Heart left ventricle (tissue), 16 donors: ENCODE data around the gene TOPORS. TPM values are rescaled to one million over a fixed set of nuclear protein-coding genes. Genes with fewer than 3 reads are reported as not detected.

Experiments used
- ATAC-seq, 4 donors: fragments of 200-7000 bp; cut with Tn5 transposase; one replicate each; pipeline ENCODE4 v1.9.1; 2020 to 2022; ENCODE audit warnings: moderate library complexity in 4 of 4, mild to moderate bottlenecking in 3 of 4, moderate number of reproducible peaks in 1 of 4
- DNase-seq, 5 donors: peaks; one replicate each; pipeline ENCODE4 v3.0.0-alpha.2; 2020
- H3K27ac ChIP-seq, 12 donors: fragments of 200-600 bp; sonication (generic) in 4 of 12; one replicate each; pipeline versions ENCODE4 v1.5.0 to v1.8.0; 2016 to 2022; ENCODE audit warnings: mild to moderate bottlenecking in 2 of 12
- H3K27me3 ChIP-seq, 9 donors: fragments of 200-600 bp; sonication (generic) in 2 of 9; one replicate each; pipeline versions ENCODE4 v1.5.1 to v1.8.0; 2016 to 2022; ENCODE audit warnings: mild to moderate bottlenecking in 3 of 9
- H3K36me3 ChIP-seq, 9 donors: fragments of 200-600 bp; sonication (generic) in 2 of 9; one replicate each; pipeline versions ENCODE4 v1.5.0 to v1.8.0; 2018 to 2022; ENCODE audit warnings: mild to moderate bottlenecking in 2 of 9
- H3K4me1 ChIP-seq, 12 donors: fragments of 200-600 bp; sonication (generic) in 4 of 12; one replicate each; pipeline versions ENCODE4 v1.5.0 to v1.8.0; 2016 to 2022; ENCODE audit warnings: mild to moderate bottlenecking in 3 of 12
- H3K4me3 ChIP-seq, 12 donors: fragments of 200-600 bp; sonication (generic) in 4 of 12; one replicate each; pipeline versions ENCODE4 v1.5.0 to v1.8.0; 2017 to 2022; ENCODE audit warnings: mild to moderate bottlenecking in 9 of 12, moderate library complexity in 4 of 12
- H3K9me3 ChIP-seq, 12 donors: fragments of 200-600 bp; sonication (generic) in 4 of 12; one replicate each; pipeline versions ENCODE4 v1.5.0 to v1.8.0; 2016 to 2022; ENCODE audit warnings: mild to moderate bottlenecking in 1 of 12
- POLR2A ChIP-seq, 2 donors: fragments of 450-650 bp; IDR thresholded peaks; one replicate each; pipeline ENCODE4 v1.6.1; 2017; ENCODE audit warnings: antibody characterized with exemption in 2 of 2, mild to moderate bottlenecking in 2 of 2, moderate library complexity in 2 of 2
- WGBS, 4 donors: extraction: QIAGEN DNeasy Blood & Tissue Kit in 2 of 4; methylation state at CpG; one replicate each; pipeline versions ENCODE4 v1.1.5 to v1.1.7; 2013 to 2018; 5-methylcytosine and 5-hydroxymethylcytosine counted together
- intact Hi-C, 10 donors: fragments of 100-400 bp; cut with DNase I; formaldehyde crosslinking; loops; one replicate each; pipeline versions ENCODE4 v1.11.1 to v1.14.2; 2022
- polyA plus RNA-seq, 2 donors: library from polyadenylated mRNA; stranded (reverse); fragments of 200-250 nt; gene quantifications; one replicate each; pipeline ENCODE4 v1.2.3, GENCODE V29; 2013
- total RNA-seq, 9 donors: library from RNA; depleted of rRNA in 2 of 9; stranded (reverse); fragments of >200 nt in 2 of 9; fragmentation: NEBNext Ultra II Directional in 3 of 9; extraction: Animal tissue kit (Norgen Biotek cat#: 25700) in 3 of 9; gene quantifications; one replicate each; pipeline versions ENCODE4 v1.1.0 to v1.2.4, GENCODE V29; 2016 to 2023
- TF ChIP-seq, protein P1 (sequence below), 12 donors: fragments of 200-600 bp; sonication (generic) in 4 of 12; IDR thresholded peaks; one replicate each; pipeline versions ENCODE4 v1.5.0 to v1.8.0; 2018 to 2022; ENCODE audit warnings: antibody characterized with exemption in 12 of 12, mild to moderate bottlenecking in 5 of 12
- donor health status: ischemic (EF 13 %, LVEDD 7.1; RV severe dilation, severe dysfunction).
- donor health status: healthy with polysubstance abuse.
- donor health status: DM: no; HTN: yes; CAD: no.
- donor health status: DM: no; HTN: no; CAD: no.
- donor health status: ischemic (EF 25% LVEDD 6.9; RV normal size, moderate dysfunction).
- donor health status: ischemic (EF 25% LVEDD 5.7; RV mildly dilated, moderate dysfunction).
- donor health status: healthy.
- donor health status: DM: yes; HTN: yes; CAD: no.
- donor health status: ischemic (EF 35%, LVEDD 5.7; RV mildly dilated, moderate dysfunction).
- donor health status: nonischemic (EF 11% LVEDD 7.7; RV severe dilation, severe dysfunction).
- donor health status: DM: yes; HTN: yes; CAD: no.
- donor health status: PGD.
- donor health status: ischemic (EF 29% LVEDD 5.4; RV normal size, mild dysfunction).
- donor health status: nonischemic (EF 23%, LVEDD 6.1; RV moderate dilation, normal function).

The TOPORS gene
- total and polyA plus RNA-seq, 11 donors, result 4.1 to 11.1 (median 9.4) TPM

DNA sequence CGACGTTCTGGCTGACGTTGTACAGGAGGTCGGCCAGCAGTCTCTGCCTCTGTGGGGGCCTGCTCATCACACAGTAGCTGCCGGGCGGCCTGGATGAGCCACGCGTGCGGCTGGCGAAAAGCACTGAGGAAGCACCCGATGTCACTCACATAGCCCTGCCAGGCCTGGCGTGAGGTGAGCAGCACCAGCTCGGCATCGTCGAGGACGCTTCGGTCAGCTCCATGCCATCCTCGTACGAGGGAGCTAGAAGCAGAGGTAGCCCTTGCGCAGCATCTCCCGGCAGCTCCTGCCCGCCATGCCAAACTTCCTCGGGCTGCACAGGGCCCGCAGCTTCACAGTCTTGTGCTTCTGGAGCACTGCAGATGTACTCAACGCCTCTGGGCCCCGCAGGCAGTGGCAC, 14.4 kb upstream of the TOPORS start:
- Histone ChIP-seq H3K4me3 (no peak overlapping the region), H3K27ac (no peak overlapping the region), H3K36me3 (peaks cover 0 to 70% (median 51%) of the 10 kb centered on the region in 9 donors), H3K27me3 (no peaks in the 10 kb centered on the region), H3K9me3 (no peaks in the 10 kb centered on the region), H3K4me1 (peaks cover 0 to 24% (median 13%) of the 10 kb centered on the region in 12 donors)
- TF ChIP-seq, protein P1, sequence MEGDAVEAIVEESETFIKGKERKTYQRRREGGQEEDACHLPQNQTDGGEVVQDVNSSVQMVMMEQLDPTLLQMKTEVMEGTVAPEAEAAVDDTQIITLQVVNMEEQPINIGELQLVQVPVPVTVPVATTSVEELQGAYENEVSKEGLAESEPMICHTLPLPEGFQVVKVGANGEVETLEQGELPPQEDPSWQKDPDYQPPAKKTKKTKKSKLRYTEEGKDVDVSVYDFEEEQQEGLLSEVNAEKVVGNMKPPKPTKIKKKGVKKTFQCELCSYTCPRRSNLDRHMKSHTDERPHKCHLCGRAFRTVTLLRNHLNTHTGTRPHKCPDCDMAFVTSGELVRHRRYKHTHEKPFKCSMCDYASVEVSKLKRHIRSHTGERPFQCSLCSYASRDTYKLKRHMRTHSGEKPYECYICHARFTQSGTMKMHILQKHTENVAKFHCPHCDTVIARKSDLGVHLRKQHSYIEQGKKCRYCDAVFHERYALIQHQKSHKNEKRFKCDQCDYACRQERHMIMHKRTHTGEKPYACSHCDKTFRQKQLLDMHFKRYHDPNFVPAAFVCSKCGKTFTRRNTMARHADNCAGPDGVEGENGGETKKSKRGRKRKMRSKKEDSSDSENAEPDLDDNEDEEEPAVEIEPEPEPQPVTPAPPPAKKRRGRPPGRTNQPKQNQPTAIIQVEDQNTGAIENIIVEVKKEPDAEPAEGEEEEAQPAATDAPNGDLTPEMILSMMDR (IDR thresholded peaks at IDR 0.05), result no peak
- TF ChIP-seq POLR2A (IDR thresholded peaks at IDR 0.05), result no peak
- peak in 1 of 4 donors; percentile 41 for ATAC-seq
- intact Hi-C loops, result loop anchor here in 1 of 10 donors (10.0 kb wide), 1 partner anchor 62 kb away; no protein-coding TSS in a partner anchor
- 92 to 94% (median 93%) methylated on average over 21 to 26 of the region's 26 CpGs for WGBS, 4 donors
- DNase-seq, result no peak

- no peak overlapping the region for H3K4me3 ChIP-seq
- no peak for TF ChIP-seq POLR2A (IDR thresholded peaks at IDR 0.05)
- TF ChIP-seq, protein P1 (IDR thresholded peaks at IDR 0.05), result no peak
- no peaks in the 10 kb centered on the region for H3K27me3 ChIP-seq
- no peaks in the 10 kb centered on the region for H3K9me3 ChIP-seq
- H3K4me1 ChIP-seq, result peaks cover 0 to 16% (median 6%) of the 10 kb centered on the region in 12 donors
- peaks cover 0 to 69% (median 51%) of the 10 kb centered on the region in 9 donors for H3K36me3 ChIP-seq
- H3K27ac ChIP-seq, result no peak overlapping the region
- no peak for ATAC-seq
- DNase-seq, result no peak
- WGBS, 4 donors, result 94 to 95% (median 94%) methylated on average over 6 of the region's 6 CpGs
- intact Hi-C loops, result loop anchor here in 1 of 10 donors (10.0 kb wide), 1 partner anchor 61 kb away; no protein-coding TSS in a partner anchor
Measured at GRCh38 chr9:32565967-32566366, 13.6 kb upstream of the TOPORS start.

- no peak for ATAC-seq
- peaks cover 0 to 16% (median 0%) of the 10 kb centered on the region in 9 donors for H3K36me3 ChIP-seq
- no peak for DNase-seq
- peak overlapping the region in 2 of 12 donors; percentile 29 to 58 for H3K27ac ChIP-seq
- intact Hi-C loops, result no loop called here
- H3K4me1 ChIP-seq, result peaks cover 0 to 21% (median 5%) of the 10 kb centered on the region in 12 donors
- no peak overlapping the region for H3K4me3 ChIP-seq
- no peaks in the 10 kb centered on the region for H3K27me3 ChIP-seq
- WGBS, 4 donors, result 47 to 60% (median 56%) methylated on average over 3 of the region's 3 CpGs
- no peaks in the 10 kb centered on the region for H3K9me3 ChIP-seq
- TF ChIP-seq, protein P1 (IDR thresholded peaks at IDR 0.05), result no peak
- no peak for TF ChIP-seq POLR2A (IDR thresholded peaks at IDR 0.05)
Measured at GRCh38 chr9:32558408-32558934, 6.1 kb upstream of the TOPORS start.

DNA sequence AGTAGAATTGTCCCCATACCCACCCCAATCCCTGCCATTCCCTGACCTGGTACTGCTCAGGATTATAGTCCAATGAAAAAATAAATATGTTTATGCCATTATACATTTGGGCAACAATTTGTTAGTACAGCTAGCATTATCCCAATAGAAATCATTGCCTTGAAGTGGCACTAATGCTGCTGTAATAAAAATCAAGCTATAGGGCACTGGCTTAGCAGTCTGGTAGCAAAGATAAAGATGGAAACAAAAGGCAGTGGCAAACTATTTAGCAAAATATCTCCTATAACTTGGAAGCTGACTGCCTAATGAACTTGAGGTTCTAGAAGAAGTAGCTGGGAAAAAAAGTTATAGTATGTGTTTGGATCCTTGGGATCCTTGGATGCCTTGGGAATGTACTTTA, 2.2 kb upstream of the TOPORS start:
- Histone ChIP-seq H3K27ac (no peak overlapping the region), H3K27me3 (no peaks in the 10 kb centered on the region), H3K4me1 (peaks cover 0 to 36% (median 17%) of the 10 kb centered on the region in 12 donors), H3K4me3 (no peak overlapping the region), H3K36me3 (peaks cover 0 to 19% (median 0%) of the 10 kb centered on the region in 9 donors), H3K9me3 (no peaks in the 10 kb centered on the region)
- no peak for DNase-seq
- no peak for TF ChIP-seq POLR2A (IDR thresholded peaks at IDR 0.05)
- TF ChIP-seq, protein P1 (IDR thresholded peaks at IDR 0.05), result no peak
- no peak for ATAC-seq
- intact Hi-C loops, result loop anchor here in 1 of 10 donors (5.0 kb wide), 1 partner anchor 167 kb away; no protein-coding TSS in a partner anchor
